Measurements from ENCODE around the gene GXYLT2.

- no peak for TF ChIP-seq POLR2AphosphoS5 (IDR thresholded peaks at IDR 0.05; ENCODE audit: low read depth, low read length)
- no peak for TF ChIP-seq SIN3A (IDR thresholded peaks at IDR 0.05; ENCODE audit: borderline replicate concordance, insufficient read depth, low read length)
- no peak for TF ChIP-seq TAF1 (IDR thresholded peaks at IDR 0.05; ENCODE audit: borderline replicate concordance, insufficient read depth, low read length)
These were observed 83.1 kb downstream of the GXYLT2 start for GRCh38 chr3:72970942-72971341.
